ENCODE data around the gene GMPPA. TPM values are rescaled to one million over a fixed set of nuclear protein-coding genes. Genes with fewer than 3 reads are reported as not detected.

The GMPPA gene
- total RNA-seq, 4 donors from 2014 or later, result 16.3 to 38.2 (median 18.2) TPM

DNA sequence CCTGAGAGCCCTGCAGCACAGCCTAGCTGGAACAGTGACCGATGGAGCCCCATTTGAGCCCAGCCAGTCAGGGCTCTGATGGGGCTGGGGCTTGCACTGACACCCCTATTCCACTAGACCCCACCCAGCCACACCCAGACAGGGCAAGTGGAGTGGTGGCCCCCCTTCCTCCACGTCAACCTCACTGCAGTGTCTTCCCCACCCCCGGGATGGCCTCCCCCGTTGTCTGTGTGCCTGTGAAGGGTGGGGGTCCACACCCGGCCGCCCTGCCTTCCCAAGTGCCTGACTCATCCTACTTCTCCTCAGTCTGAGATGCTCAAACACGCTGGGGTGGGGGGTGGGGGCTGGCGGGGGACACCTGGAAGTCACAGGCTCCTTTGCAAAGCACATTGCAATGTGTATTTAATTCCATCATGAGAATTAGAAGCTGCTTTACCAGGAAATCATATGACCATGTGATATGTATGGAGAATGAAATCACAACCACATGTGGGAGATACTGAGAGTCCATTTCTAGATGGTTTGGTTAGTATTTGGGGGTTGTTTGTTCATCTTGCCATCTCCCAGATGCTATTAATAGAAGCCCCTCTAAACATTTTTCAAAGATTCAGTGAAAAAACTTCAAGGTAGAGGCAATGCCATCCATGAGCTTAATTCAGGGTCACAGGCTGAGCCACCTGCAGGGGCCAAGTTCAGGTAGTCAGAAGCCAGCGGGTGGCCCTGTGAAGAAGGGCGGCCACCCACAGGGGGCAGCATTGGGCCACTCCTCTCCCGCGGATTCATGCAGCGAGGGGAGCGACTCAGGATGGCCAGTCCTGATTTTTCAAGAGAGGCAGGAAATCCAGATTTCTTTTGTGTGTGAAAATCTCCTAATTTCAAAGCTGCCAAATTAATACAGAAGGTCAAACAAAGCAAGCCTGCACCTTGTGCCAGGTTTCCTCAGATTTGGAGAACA lies 22.7 kb upstream of the GMPPA start:
- TF ChIP-seq, protein P1, sequence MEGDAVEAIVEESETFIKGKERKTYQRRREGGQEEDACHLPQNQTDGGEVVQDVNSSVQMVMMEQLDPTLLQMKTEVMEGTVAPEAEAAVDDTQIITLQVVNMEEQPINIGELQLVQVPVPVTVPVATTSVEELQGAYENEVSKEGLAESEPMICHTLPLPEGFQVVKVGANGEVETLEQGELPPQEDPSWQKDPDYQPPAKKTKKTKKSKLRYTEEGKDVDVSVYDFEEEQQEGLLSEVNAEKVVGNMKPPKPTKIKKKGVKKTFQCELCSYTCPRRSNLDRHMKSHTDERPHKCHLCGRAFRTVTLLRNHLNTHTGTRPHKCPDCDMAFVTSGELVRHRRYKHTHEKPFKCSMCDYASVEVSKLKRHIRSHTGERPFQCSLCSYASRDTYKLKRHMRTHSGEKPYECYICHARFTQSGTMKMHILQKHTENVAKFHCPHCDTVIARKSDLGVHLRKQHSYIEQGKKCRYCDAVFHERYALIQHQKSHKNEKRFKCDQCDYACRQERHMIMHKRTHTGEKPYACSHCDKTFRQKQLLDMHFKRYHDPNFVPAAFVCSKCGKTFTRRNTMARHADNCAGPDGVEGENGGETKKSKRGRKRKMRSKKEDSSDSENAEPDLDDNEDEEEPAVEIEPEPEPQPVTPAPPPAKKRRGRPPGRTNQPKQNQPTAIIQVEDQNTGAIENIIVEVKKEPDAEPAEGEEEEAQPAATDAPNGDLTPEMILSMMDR (IDR thresholded peaks at IDR 0.05; ENCODE audit: low read depth), result no peak

GRCh38 chr2:219476652-219477151 lies 22.0 kb upstream of the GMPPA start:
- TF ChIP-seq, protein P1 (IDR thresholded peaks at IDR 0.05; ENCODE audit: low read depth), result no peak

GRCh38 chr2:219477179-219477578 lies 21.5 kb upstream of the GMPPA start:
- TF ChIP-seq, protein P1 (IDR thresholded peaks at IDR 0.05; ENCODE audit: low read depth), result no peak

GRCh38 chr2:219477815-219478214 lies 20.9 kb upstream of the GMPPA start:
- TF ChIP-seq, protein P1 (IDR thresholded peaks at IDR 0.05; ENCODE audit: low read depth), result no peak

- TF ChIP-seq, protein P1 (IDR thresholded peaks at IDR 0.05; ENCODE audit: low read depth), result no peak
Measured at GRCh38 chr2:219478916-219479315, 19.8 kb upstream of the GMPPA start.

DNA sequence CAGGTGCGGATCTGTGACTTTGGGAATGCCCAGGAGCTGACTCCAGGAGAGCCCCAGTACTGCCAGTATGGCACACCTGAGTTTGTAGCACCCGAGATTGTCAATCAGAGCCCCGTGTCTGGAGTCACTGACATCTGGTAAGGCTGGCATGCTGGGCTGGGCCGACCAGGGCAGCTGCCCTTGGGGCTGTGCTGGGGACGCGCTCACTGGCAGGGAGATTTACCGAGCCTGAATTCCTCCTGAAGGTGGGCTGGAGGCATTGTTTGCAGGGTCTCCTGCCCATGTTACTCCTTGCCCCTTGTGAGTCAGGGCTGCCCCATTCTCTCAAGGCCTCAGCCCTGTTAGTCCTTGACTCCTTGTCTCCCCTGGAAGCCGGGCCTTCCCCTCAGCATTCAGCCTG lies 18.7 kb upstream of the GMPPA start:
- TF ChIP-seq, protein P1 (IDR thresholded peaks at IDR 0.05; ENCODE audit: low read depth), result no peak

GRCh38 chr2:219482674-219483405 lies 15.9 kb upstream of the GMPPA start:
- TF ChIP-seq, protein P1 (IDR thresholded peaks at IDR 0.05; ENCODE audit: low read depth), result no peak

All from subcutaneous adipose tissue (tissue), 4 donors.